Endothelial cell of umbilical vein (primary cell): ENCODE measurements around the gene ADGRD2. TPM values are rescaled to one million over a fixed set of nuclear protein-coding genes. Genes with fewer than 3 reads are reported as not detected.

Experiments used
- BruUV-seq: library from RNA; stranded (reverse); fragments of 400-500 nt; replicated peaks from 2 replicates; lab custom pipeline; 2021; lab: Mats Ljungman, UMichigan
- CTCF ChIA-PET: fragments of 300-600, 350-600 bp; sonication (Branson Sonifier 250); formaldehyde crosslinking; loops from one replicate; lab custom pipeline; 2021; ENCODE audit warnings: antibody characterized with exemption, inconsistent platforms; lab: Charles Lee
- POLR2A ChIA-PET: fragments of 300-600, 350-600 bp; sonication (Branson Sonifier 250); formaldehyde crosslinking; loops from one replicate; lab custom pipeline; 2021; ENCODE audit warnings: antibody characterized with exemption, inconsistent platforms; lab: Charles Lee
- DNase-seq: peaks from one replicate; pipeline ENCODE4 v3.0.0-alpha.2; 2011; ENCODE audit warnings: low read depth, low spot score
- FAIRE-seq: peaks from 2 replicates; lab custom pipeline; 2011; peaks lifted over from hg19 to GRCh38; lab: Jason Lieb, UNC
- H2AFZ ChIP-seq: 2 replicates; pipeline ENCODE4 v1.6.0; 2012; ENCODE audit warnings: low read depth, low read length, control low read depth, inconsistent platforms
- H3K27ac ChIP-seq: 2 replicates; pipeline ENCODE4 v1.5.1; 2011; ENCODE audit warnings: low read depth, mild to moderate bottlenecking, control low read depth, low read length, moderate library complexity; ENCODE audit not compliant: insufficient read depth
- H3K27me3 ChIP-seq, 2 experiments: 2 replicates each; pipeline versions ENCODE4 v1.6.0 to v1.6.1; 2011; ENCODE audit warnings: low read length in 2 of 2, mixed read lengths in 1 of 2; ENCODE audit not compliant: control insufficient read depth in 2 of 2, insufficient read depth in 2 of 2
- H3K36me3 ChIP-seq, 2 experiments: 2 replicates in 1 of 2; 3 replicates in 1 of 2; pipeline ENCODE4 v1.5.1; 2011; ENCODE audit warnings: low read length in 2 of 2, mild to moderate bottlenecking in 1 of 2, moderate library complexity in 1 of 2; ENCODE audit not compliant: control insufficient read depth in 2 of 2, insufficient read depth in 2 of 2; ENCODE audit errors: extremely low read depth in 1 of 2
- H3K4me1 ChIP-seq: 3 replicates; pipeline ENCODE4 v1.5.1; 2011; ENCODE audit warnings: mild to moderate bottlenecking, low read length; ENCODE audit not compliant: control insufficient read depth, insufficient read depth; ENCODE audit errors: extremely low read depth
- H3K4me2 ChIP-seq: 2 replicates; pipeline ENCODE4 v1.6.1; 2011; ENCODE audit warnings: low read length, control low read depth, mixed read lengths; ENCODE audit not compliant: insufficient read depth
- H3K4me3 ChIP-seq, 3 experiments: fragments of 200-600 bp in 1 of 3; sonication (generic), shearing (Covaris generic) in 1 of 3; replicated peaks in 1 of 3; 2 replicates each; pipeline ENCODE4 v1.5.1; 2011 to 2016; ENCODE audit warnings: control low read depth in 3 of 3, low read length in 3 of 3, mild to moderate bottlenecking in 2 of 3, inconsistent platforms in 1 of 3, low read depth in 1 of 3, moderate library complexity in 1 of 3; ENCODE audit not compliant: insufficient read depth in 1 of 3
- H3K79me2 ChIP-seq: 2 replicates; pipeline ENCODE4 v1.6.0; 2012; ENCODE audit warnings: low read length, inconsistent platforms; ENCODE audit not compliant: control insufficient read depth, insufficient read depth
- H3K9ac ChIP-seq: replicated peaks from 2 replicates; pipeline ENCODE3; 2011; ENCODE audit warnings: low read length, control low read depth; ENCODE audit not compliant: insufficient read depth; ENCODE audit errors: extremely low read depth
- H3K9me1 ChIP-seq: replicated peaks from 3 replicates; pipeline ENCODE4 v1.6.0; 2011; ENCODE audit warnings: mild to moderate bottlenecking, low read length; ENCODE audit not compliant: control insufficient read depth, insufficient read depth; ENCODE audit errors: extremely low read depth
- H3K9me3 ChIP-seq: replicated peaks from 2 replicates; pipeline ENCODE4 v1.5.1; 2012; ENCODE audit warnings: low read length, inconsistent platforms; ENCODE audit not compliant: control insufficient read depth, insufficient read depth
- H4K20me1 ChIP-seq: replicated peaks from 2 replicates; pipeline ENCODE3; 2011; ENCODE audit warnings: mild to moderate bottlenecking, low read length; ENCODE audit not compliant: control insufficient read depth, insufficient read depth; ENCODE audit errors: extremely low read depth
- CTCF ChIP-seq, 2 donors: IDR thresholded peaks; 1 replicate in 1 of 2; 2 replicates in 1 of 2; pipeline ENCODE4 v1.5.1; 2011; ENCODE audit warnings: low read length in 2 of 2, mild to moderate bottlenecking in 2 of 2, moderate library complexity in 2 of 2, control low read depth in 1 of 2, inconsistent platforms in 1 of 2, low read depth in 1 of 2; ENCODE audit not compliant: insufficient read depth in 1 of 2; ENCODE audit errors: extremely low read depth in 1 of 2
- EZH2 ChIP-seq: IDR thresholded peaks from 2 replicates; pipeline ENCODE4 v1.6.1; 2012; ENCODE audit warnings: borderline replicate concordance, low read depth, mild to moderate bottlenecking, moderate library complexity, low read length, inconsistent platforms; ENCODE audit not compliant: severe bottlenecking
- FOS ChIP-seq: IDR thresholded peaks from 2 replicates; pipeline ENCODE4 v1.6.1; 2011; ENCODE audit warnings: mild to moderate bottlenecking, low read length, moderate library complexity, borderline replicate concordance; ENCODE audit not compliant: insufficient read depth
- GATA2 ChIP-seq: IDR thresholded peaks from 2 replicates; pipeline ENCODE4 v1.7.0; 2011; ENCODE audit warnings: low read depth, mild to moderate bottlenecking, moderate library complexity, mixed read lengths, low read length; ENCODE audit not compliant: insufficient read length, insufficient read depth
- JUN ChIP-seq: IDR thresholded peaks from 2 replicates; pipeline ENCODE4 v1.6.1; 2011; ENCODE audit warnings: borderline replicate concordance, low read depth; ENCODE audit not compliant: insufficient read length, insufficient read depth
- MAX ChIP-seq: IDR thresholded peaks from 2 replicates; pipeline ENCODE4 v1.6.1; 2011; ENCODE audit not compliant: insufficient read depth, insufficient read length
- MYC ChIP-seq: IDR thresholded peaks from one replicate; pipeline ENCODE4 v1.6.1; 2011; ENCODE audit warnings: mild to moderate bottlenecking, low read depth, low read length
- POLR2A ChIP-seq: IDR thresholded peaks from 2 replicates; pipeline ENCODE4 v1.6.1; 2012; ENCODE audit warnings: low read depth, mild to moderate bottlenecking, control low read depth, low read length
- POLR2AphosphoS5 ChIP-seq: IDR thresholded peaks from 2 replicates; pipeline ENCODE4 v1.6.1; 2012; ENCODE audit warnings: low read depth, mild to moderate bottlenecking, control low read depth, low read length, moderate library complexity; ENCODE audit not compliant: insufficient read depth
- dilution Hi-C: fragments of 300-500 bp; cut with MboI; formaldehyde crosslinking; loops from one replicate; pipeline ENCODE4 v1.15.0; 2019; ENCODE audit warnings: low sequenced_read_pairs; ENCODE audit not compliant: extremely low pct_ligation_motif_present
- intact Hi-C: fragments of 100-400 bp; cut with micrococcal nuclease; formaldehyde crosslinking; loops from one replicate; pipeline ENCODE4 v1.10.0; 2022
- polyA plus RNA-seq, 4 experiments: library from polyadenylated mRNA; depleted of rRNA in 3 of 4; stranded (reverse) in 3 of 4; unstranded in 1 of 4; fragments of >200 nt; gene quantifications; 2 replicates each; pipeline versions ENCODE4 v1.2.1 to v1.2.3, GENCODE V29; 2011 to 2012; ENCODE audit warnings: missing spikeins in 1 of 4
- total RNA-seq: library from RNA; stranded (reverse); gene quantifications from 2 replicates; pipeline ENCODE4 v1.2.3, GENCODE V29; 2021

The ADGRD2 gene
- total and polyA plus RNA-seq, 2 donors (not counting 3 experiments of a cell fraction or from before 2014, with no cell fraction given), result not detected

GRCh38 chr9:124447297-124447661, 3.0 kb upstream of the ADGRD2 start:
- Histone ChIP-seq H3K27ac (no peak overlapping the region), H3K79me2 (no peaks in the 10 kb centered on the region), H3K9me1 (no peaks in the 10 kb centered on the region), H3K4me2 (no peak overlapping the region), H3K4me3 (no peak overlapping the region), H3K4me1 (peaks cover 3% of the 10 kb centered on the region), H4K20me1 (no peaks in the 10 kb centered on the region), H3K9me3 (no peaks in the 10 kb centered on the region), H3K27me3 (peaks cover 19 to 22% of the 10 kb centered on the region in 2 experiments), H3K36me3 (no peaks in the 10 kb centered on the region), H2AFZ (no peak overlapping the region), H3K9ac (no peak overlapping the region)
- dilution Hi-C loops, result no loop called here
- intact Hi-C loops, result loop anchor here (1.0 kb wide), 1 partner anchor 28 kb away; no protein-coding TSS in a partner anchor
- DNase-seq, result no peak
- ChIA-PET POLR2A (no interaction called here), CTCF (interaction anchor here (0.6 to 1.0 kb wide), 5 partner anchors 15 to 1664 kb away, joined by 3 to 4 read pairs (median 3); no protein-coding TSS in a partner anchor)
- TF ChIP-seq EZH2 (no peak), CTCF (IDR thresholded peaks at IDR 0.05; ENCODE audit: extremely low read depth in 1 of 2, insufficient read depth in 1 of 2, low read depth in 1 of 2, low read length in 2 of 2) (no peak), FOS (no peak), JUN (no peak), POLR2AphosphoS5 (no peak), MAX (no peak), POLR2A (no peak), MYC (no peak), GATA2 (no peak)
- no TSS peak for BruUV-seq
- FAIRE-seq, result no peak
